ENCODE data around the gene TEF. TPM values are rescaled to one million over a fixed set of nuclear protein-coding genes. Genes with fewer than 3 reads are reported as not detected.
A peak's percentile ranks its signal among the peaks of the same experiment; 100 is the strongest.

The TEF gene
- polyA plus RNA-seq, 1 donor (not counting 4 experiments of a cell fraction or from before 2014, with no cell fraction given): 12.4 TPM

GRCh38 chr22:41444360-41445128, 62.8 kb downstream of the TEF start:
- Histone ChIP-seq H3K4me2 (ENCODE audit: control insufficient read depth, extremely low read depth, insufficient read depth, low read depth, low read length) (peak overlapping the region; percentile 99), H3K9me3 (ENCODE audit: control insufficient read depth, low read depth, low read length) (no peaks in the 10 kb centered on the region), H3K36me3 (ENCODE audit: control insufficient read depth in 2 of 2, extremely low read depth in 1 of 2, insufficient read depth in 2 of 2, low read length in 2 of 2) (peaks cover 11 to 17% of the 10 kb centered on the region in 2 experiments), H4K20me1 (ENCODE audit: control insufficient read depth, extremely low read depth, insufficient read depth, low read length) (peaks cover 9% of the 10 kb centered on the region), H3K4me1 (ENCODE audit: control insufficient read depth, extremely low read depth, insufficient read depth, low read length) (peaks cover 15% of the 10 kb centered on the region), H2AFZ (ENCODE audit: control insufficient read depth, low read length) (peak overlapping the region; percentile 92), H3K27ac (ENCODE audit: control insufficient read depth, insufficient read depth, low read length) (peak overlapping the region; percentile 95), H3K9ac (ENCODE audit: control insufficient read depth, extremely low read depth, insufficient read depth, low read length) (peak overlapping the region; percentile 96), H3K27me3 (ENCODE audit: control insufficient read depth, extremely low read depth, insufficient read depth, low read length) (no peaks in the 10 kb centered on the region), H3K9me1 (ENCODE audit: control insufficient read depth, extremely low read depth, insufficient read depth, low read length) (no peaks in the 10 kb centered on the region), H3K79me2 (ENCODE audit: control insufficient read depth, insufficient read depth, low read length) (peaks cover 67% of the 10 kb centered on the region), H3K4me3 (ENCODE audit: control insufficient read depth in 2 of 3, extremely low read depth in 1 of 3, insufficient read depth in 2 of 3, low read depth in 1 of 3, low read length in 3 of 3) (peak overlapping the region; percentile 71 to 100 (median 97))
- TF ChIP-seq, protein P1, sequence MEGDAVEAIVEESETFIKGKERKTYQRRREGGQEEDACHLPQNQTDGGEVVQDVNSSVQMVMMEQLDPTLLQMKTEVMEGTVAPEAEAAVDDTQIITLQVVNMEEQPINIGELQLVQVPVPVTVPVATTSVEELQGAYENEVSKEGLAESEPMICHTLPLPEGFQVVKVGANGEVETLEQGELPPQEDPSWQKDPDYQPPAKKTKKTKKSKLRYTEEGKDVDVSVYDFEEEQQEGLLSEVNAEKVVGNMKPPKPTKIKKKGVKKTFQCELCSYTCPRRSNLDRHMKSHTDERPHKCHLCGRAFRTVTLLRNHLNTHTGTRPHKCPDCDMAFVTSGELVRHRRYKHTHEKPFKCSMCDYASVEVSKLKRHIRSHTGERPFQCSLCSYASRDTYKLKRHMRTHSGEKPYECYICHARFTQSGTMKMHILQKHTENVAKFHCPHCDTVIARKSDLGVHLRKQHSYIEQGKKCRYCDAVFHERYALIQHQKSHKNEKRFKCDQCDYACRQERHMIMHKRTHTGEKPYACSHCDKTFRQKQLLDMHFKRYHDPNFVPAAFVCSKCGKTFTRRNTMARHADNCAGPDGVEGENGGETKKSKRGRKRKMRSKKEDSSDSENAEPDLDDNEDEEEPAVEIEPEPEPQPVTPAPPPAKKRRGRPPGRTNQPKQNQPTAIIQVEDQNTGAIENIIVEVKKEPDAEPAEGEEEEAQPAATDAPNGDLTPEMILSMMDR (optimal IDR thresholded peaks at IDR 0.05 in 1 of 3, IDR thresholded peaks at IDR 0.05 in 1 of 3, conservative IDR thresholded peaks at IDR 0.05 in 1 of 3; ENCODE audit: extremely low read depth in 1 of 3, insufficient read depth in 2 of 3, low read length in 3 of 3): no peak
- no peak for TF ChIP-seq EZH2 (IDR thresholded peaks at IDR 0.05; ENCODE audit: low read length)
- no peak for DNase-seq (ENCODE audit: low read depth, low spot score)
- peak; percentile 56 for FAIRE-seq
- dilution Hi-C loops (cut with MboI; ENCODE audit: extremely low pct_ligation_motif_present, low sequenced_read_pairs): no loop called here

DNA sequence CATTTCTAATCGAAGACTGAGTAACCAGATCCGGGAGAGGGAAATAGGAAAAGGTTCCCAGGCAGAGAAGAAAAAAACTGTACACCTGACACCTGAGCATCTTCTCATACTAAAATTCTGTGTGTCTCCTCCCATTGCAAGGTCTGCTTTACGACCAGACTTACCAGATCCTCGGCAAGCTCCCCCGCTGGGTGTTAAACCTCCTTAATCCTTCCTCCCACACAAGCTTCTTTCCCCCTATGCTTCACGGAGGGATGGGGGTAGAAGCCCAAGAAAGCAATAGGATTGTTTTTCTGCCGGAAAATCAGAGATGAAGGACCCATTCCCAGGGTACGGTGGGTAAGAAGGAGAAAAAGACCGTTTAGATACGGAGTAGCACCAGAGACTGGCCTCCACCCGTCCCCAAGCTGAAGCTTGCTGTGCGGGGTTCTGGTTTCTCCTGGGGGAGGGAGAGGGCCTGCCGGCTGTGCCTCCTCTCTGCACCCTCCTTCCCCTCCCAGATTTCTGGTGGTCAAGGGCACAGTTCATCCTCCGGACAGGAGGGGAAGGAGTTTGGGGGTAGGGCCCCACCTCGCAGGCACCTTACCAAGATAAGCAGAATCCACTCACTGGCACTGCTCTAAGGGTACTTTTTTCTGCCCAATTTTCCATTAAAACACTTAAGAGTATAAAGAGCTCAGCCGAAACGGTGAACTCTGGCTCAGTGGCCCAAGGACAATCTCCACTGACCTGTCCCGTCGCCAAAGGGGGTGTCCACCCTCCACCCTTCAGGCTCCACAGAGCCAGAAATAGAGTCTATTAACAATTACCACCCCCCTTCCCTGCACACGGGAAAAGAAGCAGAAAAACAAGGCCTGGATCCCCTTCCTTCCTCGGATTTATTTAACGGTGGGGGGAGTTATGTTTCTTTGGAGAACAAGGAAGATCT, 63.7 kb downstream of the TEF start:
- dilution Hi-C loops (cut with MboI; ENCODE audit: extremely low pct_ligation_motif_present, low sequenced_read_pairs): no loop called here

More for the DNA sequence above, 63.7 kb downstream of the TEF start:
- no peaks in the 10 kb centered on the region for H3K9me1 ChIP-seq (ENCODE audit: control insufficient read depth, extremely low read depth, insufficient read depth, low read length)
- DNase-seq (ENCODE audit: low read depth, low spot score) (no peak), FAIRE-seq (no peak)
- peak overlapping the region; percentile 71 to 100 (median 97) for H3K4me3 ChIP-seq (ENCODE audit: control insufficient read depth in 2 of 3, extremely low read depth in 1 of 3, insufficient read depth in 2 of 3, low read depth in 1 of 3, low read length in 3 of 3)
- H3K9me3 ChIP-seq (ENCODE audit: control insufficient read depth, low read depth, low read length): no peaks in the 10 kb centered on the region
- H4K20me1 ChIP-seq (ENCODE audit: control insufficient read depth, extremely low read depth, insufficient read depth, low read length): peaks cover 9% of the 10 kb centered on the region
- peaks cover 9 to 14% of the 10 kb centered on the region in 2 experiments for H3K36me3 ChIP-seq (ENCODE audit: control insufficient read depth in 2 of 2, extremely low read depth in 1 of 2, insufficient read depth in 2 of 2, low read length in 2 of 2)
- H3K79me2 ChIP-seq (ENCODE audit: control insufficient read depth, insufficient read depth, low read length): peaks cover 61% of the 10 kb centered on the region
- peak overlapping the region; percentile 99 for H3K4me2 ChIP-seq (ENCODE audit: control insufficient read depth, extremely low read depth, insufficient read depth, low read depth, low read length)
- no peaks in the 10 kb centered on the region for H3K27me3 ChIP-seq (ENCODE audit: control insufficient read depth, extremely low read depth, insufficient read depth, low read length)
- peak overlapping the region; percentile 95 for H3K27ac ChIP-seq (ENCODE audit: control insufficient read depth, insufficient read depth, low read length)
- no peak for TF ChIP-seq EZH2 (IDR thresholded peaks at IDR 0.05; ENCODE audit: low read length)
- TF ChIP-seq, protein P1 (optimal IDR thresholded peaks at IDR 0.05 in 1 of 3, IDR thresholded peaks at IDR 0.05 in 1 of 3, conservative IDR thresholded peaks at IDR 0.05 in 1 of 3; ENCODE audit: extremely low read depth in 1 of 3, insufficient read depth in 2 of 3, low read length in 3 of 3): no peak
- H3K4me1 ChIP-seq (ENCODE audit: control insufficient read depth, extremely low read depth, insufficient read depth, low read length): peaks cover 15% of the 10 kb centered on the region
- H3K9ac ChIP-seq (ENCODE audit: control insufficient read depth, extremely low read depth, insufficient read depth, low read length): peak overlapping the region; percentile 96
- H2AFZ ChIP-seq (ENCODE audit: control insufficient read depth, low read length): no peak overlapping the region
